B cell (primary cell): ENCODE results near the gene ANTKMT. TPM values are rescaled to one million over a fixed set of nuclear protein-coding genes. Genes with fewer than 3 reads are reported as not detected.

Source experiments
- ATAC-seq: fragments of 200-7000 bp; cut with Tn5 transposase; one replicate; pipeline ENCODE4 v1.10.0; 2021; ENCODE audit warnings: low read depth, mild to moderate bottlenecking, moderate number of reproducible peaks, moderate library complexity
- CTCF ChIA-PET: fragments of 350-600 bp; sonication (Branson Sonifier 250); formaldehyde crosslinking; loops from one replicate; lab custom pipeline; 2021; ENCODE audit warnings: antibody characterized with exemption, inconsistent platforms; lab: Charles Lee
- POLR2A ChIA-PET: fragments of 350-600 bp; sonication (Branson Sonifier 250); formaldehyde crosslinking; loops from one replicate; lab custom pipeline; 2021; ENCODE audit warnings: antibody characterized with exemption; lab: Charles Lee
- DNase-seq: peaks from one replicate; pipeline ENCODE4 v3.0.0; 2013
- H2AFZ ChIP-seq: 2 replicates; pipeline ENCODE4 v1.6.1; 2012; ENCODE audit warnings: mild to moderate bottlenecking, low read depth, low read length; ENCODE audit not compliant: insufficient read depth, poor library complexity, severe bottlenecking
- H3K27ac ChIP-seq, 2 donors: 1 replicate in 1 of 2; 2 replicates in 1 of 2; pipeline ENCODE4 v1.5.1; 2012 to 2013; ENCODE audit warnings: low read length in 2 of 2, mild to moderate bottlenecking in 2 of 2, moderate library complexity in 1 of 2
- H3K27me3 ChIP-seq, 4 experiments: fragments of 200-600 bp in 1 of 4; sonication (generic) in 1 of 4; replicated peaks in 1 of 4; 1 replicate in 2 of 4; 2 replicates in 2 of 4; pipeline versions ENCODE4 v1.6.1 to v1.7.0; 2013 to 2016; ENCODE audit warnings: low read length in 3 of 4, mild to moderate bottlenecking in 2 of 4, mixed read lengths in 1 of 4, moderate library complexity in 1 of 4; ENCODE audit not compliant: insufficient read depth in 4 of 4, control insufficient read depth in 3 of 4; ENCODE audit errors: control extremely low read depth in 1 of 4
- H3K36me3 ChIP-seq, 2 experiments: replicated peaks in 1 of 2; 1 replicate in 1 of 2; 2 replicates in 1 of 2; pipeline versions ENCODE4 v1.6.1 to v1.7.1; 2013; ENCODE audit warnings: low read length in 1 of 2; ENCODE audit not compliant: insufficient read depth in 2 of 2, control insufficient read depth in 1 of 2; ENCODE audit errors: control extremely low read depth in 1 of 2, extremely low read depth in 1 of 2
- H3K4me1 ChIP-seq, 2 donors: fragments of 200-600 bp in 1 of 2; sonication (generic) in 1 of 2; 1 replicate in 1 of 2; 2 replicates in 1 of 2; pipeline versions ENCODE4 v1.5.1 to v1.6.1; 2013 to 2017; ENCODE audit warnings: low read length in 2 of 2; ENCODE audit not compliant: control insufficient read depth in 2 of 2, insufficient read depth in 2 of 2
- H3K4me2 ChIP-seq: replicated peaks from 2 replicates; pipeline ENCODE3; 2012; ENCODE audit warnings: mild to moderate bottlenecking, low read depth, low read length; ENCODE audit not compliant: poor library complexity, severe bottlenecking
- H3K4me3 ChIP-seq, 5 experiments: fragments of 200-600 bp in 1 of 5; sonication (generic) in 1 of 5; 1 replicate in 3 of 5; 2 replicates in 2 of 5; pipeline versions ENCODE4 v1.5.1 to v1.7.0; 2011 to 2016; ENCODE audit warnings: low read length in 4 of 5, mild to moderate bottlenecking in 4 of 5, low read depth in 2 of 5, control low read depth in 1 of 5, moderate library complexity in 1 of 5; ENCODE audit not compliant: insufficient read depth in 1 of 5; ENCODE audit errors: control extremely low read depth in 1 of 5, extremely low read depth in 1 of 5
- H3K79me2 ChIP-seq: fragments of 200-600 bp; sonication (generic); one replicate; pipeline ENCODE4 v1.6.0; 2016; ENCODE audit warnings: low read length; ENCODE audit not compliant: control insufficient read depth, insufficient read depth
- H3K9ac ChIP-seq: fragments of 200-600 bp; sonication (generic); 2 replicates; pipeline ENCODE4 v1.6.1; 2017; ENCODE audit warnings: mild to moderate bottlenecking, low read length, moderate library complexity
- H3K9me3 ChIP-seq, 3 donors: one replicate each; pipeline versions ENCODE4 v1.6.1 to v1.7.1; 2013; ENCODE audit warnings: low read length in 2 of 3; ENCODE audit not compliant: control insufficient read depth in 2 of 3, insufficient read depth in 1 of 3; ENCODE audit errors: control extremely low read depth in 1 of 3
- H4K20me1 ChIP-seq: 2 replicates; pipeline ENCODE4 v1.6.0; 2012; ENCODE audit warnings: mild to moderate bottlenecking, low read length; ENCODE audit not compliant: insufficient read depth, control insufficient read depth, poor library complexity, severe bottlenecking
- H3K27ac Mint-ChIP-seq: one replicate; pipeline ENCODE4 v1.8.0; 2021; ENCODE audit warnings: mixed read lengths
- H3K27me3 Mint-ChIP-seq: one replicate; pipeline ENCODE4 v1.8.0; 2021; ENCODE audit warnings: mixed read lengths
- H3K4me1 Mint-ChIP-seq: one replicate; pipeline ENCODE4 v1.8.0; 2021; ENCODE audit warnings: mixed read lengths
- H3K4me3 Mint-ChIP-seq: one replicate; pipeline ENCODE4 v1.8.0; 2021; ENCODE audit warnings: mixed read lengths
- H3K9me3 Mint-ChIP-seq: one replicate; pipeline ENCODE4 v1.8.0; 2022; ENCODE audit warnings: mixed read lengths; ENCODE audit not compliant: insufficient read depth
- CTCF ChIP-seq: fragments of 200-600 bp; IDR thresholded peaks from one replicate; pipeline ENCODE4 v1.8.0; 2022; ENCODE audit warnings: antibody characterized with exemption, mild to moderate bottlenecking
- EZH2 ChIP-seq: IDR thresholded peaks from 2 replicates; pipeline ENCODE4 v1.6.1; 2012; ENCODE audit warnings: borderline replicate concordance, low read depth, mild to moderate bottlenecking, moderate library complexity, low read length; ENCODE audit not compliant: insufficient read depth, poor library complexity, severe bottlenecking
- WGBS: methylation state at CpG from one replicate; pipeline ENCODE4 v1.1.5; 2013; ENCODE audit warnings: missing lambda C conversion rate; ENCODE audit not compliant: insufficient coverage; 5-methylcytosine and 5-hydroxymethylcytosine counted together
- intact Hi-C: fragments of 100-400 bp; cut with micrococcal nuclease; formaldehyde crosslinking; loops from one replicate; pipeline ENCODE4 v1.10.0; 2022
- polyA plus RNA-seq: library from polyadenylated mRNA; depleted of rRNA; stranded (reverse); fragments of >200 nt; gene quantifications from 2 replicates; pipeline ENCODE4 v1.2.3, GENCODE V29; 2012
- total RNA-seq, 2 donors: library from RNA; stranded (reverse); fragments of 120-200 nt in 1 of 2; gene quantifications; 1 replicate in 1 of 2; 2 replicates in 1 of 2; pipeline versions ENCODE4 v1.2.3 to v1.2.4, GENCODE V29; 2013 to 2022

The ANTKMT gene
- total and polyA plus RNA-seq, 2 donors (not counting 1 experiment from before 2014, with no cell fraction given) = 41.0 to 54.1 TPM

- DNase-seq = peak; percentile 88
- ATAC-seq = peak; percentile 91
- Histone ChIP-seq H3K4me1 (peaks cover 15 to 25% of the 10 kb centered on the region in 2 donors), H3K9ac (peak within 1 kb of the TSS; percentile 61), H3K9me3 (peaks cover 0 to 15% (median 0%) of the 10 kb centered on the region in 3 donors), H2AFZ (peak within 1 kb of the TSS; percentile 77), H3K4me3 (peak within 1 kb of the TSS in 4 of 5 experiments; percentile 8 to 61 (median 54)), H3K27me3 (peaks cover 0 to 44% (median 17%) of the 10 kb centered on the region in 4 experiments), H3K4me2 (peak within 1 kb of the TSS; percentile 95), H4K20me1 (peaks cover 11% of the 10 kb centered on the region), H3K27ac (no peak within 1 kb of the TSS), H3K36me3 (no peaks in the 10 kb centered on the region), H3K79me2 (no peaks in the 10 kb centered on the region)
- Mint-ChIP-seq H3K27me3 (peaks cover 10% of the 10 kb centered on the region), H3K9me3 (no peaks in the 10 kb centered on the region), H3K4me1 (peaks cover 8% of the 10 kb centered on the region), H3K27ac (no peak within 1 kb of the TSS), H3K4me3 (peak within 1 kb of the TSS; percentile 72)
- CTCF ChIA-PET = interaction anchor here (0.9 to 7.6 kb wide), 6 partner anchors 11 to 70 kb away, joined by 3 to 94 read pairs (median 15); partner anchors contain the start of genes CHTF18, CIAO3, HAGHL and RPUSD1
- intact Hi-C loops = loop anchor here (5.0 kb wide), 1 partner anchor 257 kb away; the partner anchor contains the start of gene LMF1
- TF ChIP-seq CTCF (no peak), EZH2 (no peak)
- WGBS = 5% methylated on average over 107 of the region's 108 CpGs
- POLR2A ChIA-PET = interaction anchor here (1.4 to 2.1 kb wide), 2 partner anchors 11 to 26 kb away, joined by 4 to 11 read pairs; partner anchors contain the start of genes CCDC78 and CIAO3
These were observed 6.1 kb upstream of the ANTKMT start, which contains the start of gene METRN for GRCh38 chr16:714558-715476. Gene METRN, plus strand, starts transcription at chr16:715118. Its CDS starts 172 bp downstream, at chr16:715290.
